GM23338 (cell line): Measurements from ENCODE around the gene STK39. TPM values are rescaled to one million over a fixed set of nuclear protein-coding genes. Genes with fewer than 3 reads are reported as not detected.

Experiments
- ATAC-seq: fragments of 200-7000 bp; cut with Tn5 transposase; 3 replicates; pipeline ENCODE4 v1.9.1; 2020
- DNase-seq: peaks from one replicate; pipeline ENCODE4 v3.0.0-alpha.2; 2015; ENCODE audit warnings: low spot score
- H2AFZ ChIP-seq: fragments of 200-600 bp; sonication (generic); 2 replicates; pipeline ENCODE4 v1.8.0; 2016; ENCODE audit warnings: antibody characterized with exemption, mild to moderate bottlenecking, moderate library complexity
- H3F3A ChIP-seq: fragments of 200-600 bp; sonication (generic); replicated peaks from 2 replicates; pipeline ENCODE4 v1.8.0; 2017; ENCODE audit warnings: antibody characterized with exemption, mixed run types, low read depth
- H3K27ac ChIP-seq: fragments of 200-600 bp; sonication (generic); 2 replicates; pipeline ENCODE4 v1.6.1; 2016; ENCODE audit warnings: low read depth
- H3K27me3 ChIP-seq: fragments of 200-600 bp; sonication (generic); 2 replicates; pipeline ENCODE4 v1.8.0; 2016; ENCODE audit warnings: mild to moderate bottlenecking, mixed run types, moderate library complexity; ENCODE audit not compliant: insufficient read depth
- H3K36me3 ChIP-seq: fragments of 200-600 bp; sonication (generic); 2 replicates; pipeline ENCODE4 v1.8.0; 2016; ENCODE audit warnings: mild to moderate bottlenecking; ENCODE audit not compliant: insufficient read depth
- H3K4me1 ChIP-seq: fragments of 200-600 bp; sonication (generic); 2 replicates; pipeline ENCODE4 v1.8.0; 2016; ENCODE audit warnings: mild to moderate bottlenecking, moderate library complexity; ENCODE audit not compliant: insufficient read depth
- H3K4me2 ChIP-seq: fragments of 200-600 bp; sonication (generic); 2 replicates; pipeline ENCODE4 v1.7.1; 2017; ENCODE audit warnings: mixed run types
- H3K4me3 ChIP-seq: fragments of 200-600 bp; sonication (generic); 2 replicates; pipeline ENCODE4 v1.6.1; 2016; ENCODE audit warnings: mixed run types
- H3K79me2 ChIP-seq: fragments of 200-600 bp; sonication (generic); replicated peaks from 2 replicates; pipeline ENCODE4 v1.8.0; 2017; ENCODE audit warnings: mild to moderate bottlenecking; ENCODE audit not compliant: insufficient read depth
- H3K9me2 ChIP-seq: fragments of 200-600 bp; sonication (generic); 2 replicates; pipeline ENCODE4 v1.8.0; 2017; ENCODE audit not compliant: insufficient read depth
- H4K20me1 ChIP-seq: fragments of 200-600 bp; sonication (generic); replicated peaks from 2 replicates; pipeline ENCODE4 v1.8.0; 2017; ENCODE audit warnings: mild to moderate bottlenecking; ENCODE audit not compliant: insufficient read depth
- H3K27ac Mint-ChIP-seq: 2 replicates; pipeline ENCODE4 v1.8.0; 2020; ENCODE audit warnings: inconsistent platforms, mild to moderate bottlenecking, moderate library complexity, mixed read lengths
- H3K27me3 Mint-ChIP-seq: 3 replicates; pipeline ENCODE4 v1.8.0; 2022; ENCODE audit warnings: low read depth, mild to moderate bottlenecking, moderate library complexity, mixed read lengths, inconsistent platforms; ENCODE audit not compliant: insufficient read depth, poor library complexity
- H3K36me3 Mint-ChIP-seq: 3 replicates; pipeline ENCODE4 v1.8.0; 2021; ENCODE audit warnings: low read depth, mild to moderate bottlenecking, inconsistent platforms, moderate library complexity, mixed read lengths
- H3K4me1 Mint-ChIP-seq: 3 replicates; pipeline ENCODE4 v1.8.0; 2020; ENCODE audit warnings: mild to moderate bottlenecking, inconsistent platforms, mixed read lengths
- H3K4me3 Mint-ChIP-seq: 3 replicates; pipeline ENCODE4 v1.8.0; 2021; ENCODE audit warnings: moderate library complexity, mild to moderate bottlenecking, inconsistent platforms, mixed read lengths
- H3K9me3 Mint-ChIP-seq: 3 replicates; pipeline ENCODE4 v1.8.0; 2020; ENCODE audit warnings: moderate library complexity, mild to moderate bottlenecking, inconsistent platforms, mixed read lengths
- CREB1 ChIP-seq: fragments of 250-450 bp; sonication (Bioruptor Pico); IDR thresholded peaks from 2 replicates; pipeline ENCODE4 v1.5.0; 2020; ENCODE audit warnings: low read depth, mild to moderate bottlenecking, moderate library complexity
- CTCF ChIP-seq, 2 experiments: fragments of 200-600 bp in 1 of 2; sonication (generic) in 1 of 2; conservative IDR thresholded peaks; 2 replicates each; pipeline versions ENCODE4 v1.5.1 to v1.6.1; 2016 to 2017; ENCODE audit warnings: antibody characterized with exemption in 2 of 2, low read depth in 2 of 2, mild to moderate bottlenecking in 2 of 2, moderate library complexity in 1 of 2
- ETS1 ChIP-seq: IDR thresholded peaks from 2 replicates; pipeline ENCODE4 v1.6.1; 2016; ENCODE audit warnings: antibody characterized with exemption
- EZH2 ChIP-seq: fragments of 200-600 bp; sonication (generic); IDR thresholded peaks from one replicate; pipeline ENCODE4 v1.8.0; 2017; ENCODE audit warnings: antibody characterized with exemption, mild to moderate bottlenecking, low read depth; ENCODE audit not compliant: unreplicated experiment
- EZH2phosphoT487 ChIP-seq: fragments of 200-600 bp; sonication (generic); IDR thresholded peaks from one replicate; pipeline ENCODE4 v1.8.1; 2018; ENCODE audit warnings: antibody characterized with exemption; ENCODE audit not compliant: unreplicated experiment
- JUNB ChIP-seq: IDR thresholded peaks from one replicate; pipeline ENCODE4 v1.6.1; 2016; ENCODE audit warnings: antibody characterized with exemption; ENCODE audit not compliant: unreplicated experiment
- NANOG ChIP-seq: IDR thresholded peaks from 2 replicates; pipeline ENCODE4 v1.6.1; 2016; ENCODE audit warnings: antibody characterized with exemption, borderline replicate concordance
- POLR2AphosphoS5 ChIP-seq: IDR thresholded peaks from 2 replicates; pipeline ENCODE4 v1.6.1; 2016; ENCODE audit warnings: antibody characterized with exemption, low read depth
- REST ChIP-seq: IDR thresholded peaks from one replicate; pipeline ENCODE4 v1.6.1; 2018; ENCODE audit warnings: antibody characterized with exemption; ENCODE audit not compliant: unreplicated experiment
- STAT1 ChIP-seq: IDR thresholded peaks from one replicate; pipeline ENCODE4 v1.6.1; 2016; ENCODE audit warnings: antibody characterized with exemption; ENCODE audit not compliant: unreplicated experiment
- ZNF114 ChIP-seq: fragments of 250-450 bp; sonication (Bioruptor Pico); IDR thresholded peaks from 2 replicates; pipeline ENCODE4 v1.5.0; 2020; ENCODE audit warnings: mild to moderate bottlenecking, moderate library complexity
- ZNF331 ChIP-seq: fragments of 250-450 bp; sonication (Bioruptor Pico); IDR thresholded peaks from 2 replicates; pipeline ENCODE4 v1.5.0; 2020; ENCODE audit warnings: low read depth, mild to moderate bottlenecking, moderate library complexity
- ZNF462 ChIP-seq: fragments of 250-450 bp; sonication (Bioruptor Pico); IDR thresholded peaks from 2 replicates; pipeline ENCODE4 v1.5.0; 2020; ENCODE audit warnings: mild to moderate bottlenecking, moderate library complexity
- polyA plus RNA-seq: library from polyadenylated mRNA; unstranded; fragments of >200 nt; fragmentation: Nextera tagmentation; extraction: Ambion mirVana; gene quantifications from 2 replicates; pipeline ENCODE4 v1.2.1, GENCODE V29; 2016
- total RNA-seq: library from RNA; depleted of rRNA; stranded (reverse); fragments of >200 nt; shearing (Covaris generic); gene quantifications from 2 replicates; pipeline ENCODE4 v1.2.3, GENCODE V29; 2014

The STK39 gene
- total and polyA plus RNA-seq, 2 experiments from 2014 or later, result 9.5 to 16.9 TPM

GRCh38 chr2:168181825-168182224, 65.6 kb downstream of the STK39 start:
- Histone ChIP-seq H3K9me2 (no peaks in the 10 kb centered on the region), H3K79me2 (no peaks in the 10 kb centered on the region), H3K4me1 (peaks cover 50% of the 10 kb centered on the region), H3K27me3 (0 out of 2 replicates have a peak, but pooled peaks cover 3% of the 10 kb centered on the region), H3K4me3 (no peak overlapping the region), H3K27ac (no peak overlapping the region), H3F3A (no peaks in the 10 kb centered on the region), H4K20me1 (no peaks in the 10 kb centered on the region), H3K36me3 (no peaks in the 10 kb centered on the region), H3K4me2 (no peak overlapping the region), H2AFZ (no peak overlapping the region)
- ATAC-seq (no peak), DNase-seq (no peak)
- TF ChIP-seq REST (no peak), ZNF462 (CRISPR knock-in tag) (no peak), EZH2 (no peak), ZNF114 (CRISPR knock-in tag) (no peak), CREB1 (CRISPR knock-in tag) (no peak), NANOG (no peak), ZNF331 (CRISPR knock-in tag) (no peak), CTCF (conservative IDR thresholded peaks at IDR 0.05; ENCODE audit: low read depth in 2 of 2) (no peak), EZH2phosphoT487 (no peak), POLR2AphosphoS5 (no peak), STAT1 (no peak), JUNB (no peak), ETS1 (no peak)
- H3K36me3 Mint-ChIP-seq, result no peaks in the 10 kb centered on the region
- no peaks in the 10 kb centered on the region for H3K9me3 Mint-ChIP-seq
- H3K27me3 Mint-ChIP-seq, result peaks cover 3% of the 10 kb centered on the region
- H3K27ac Mint-ChIP-seq, result no peak overlapping the region
- peaks cover 74% of the 10 kb centered on the region for H3K4me1 Mint-ChIP-seq
- H3K4me3 Mint-ChIP-seq, result no peak overlapping the region
